Osteocyte (in vitro differentiated cells): ENCODE measurements around the gene A4GNT. TPM values are rescaled to one million over a fixed set of nuclear protein-coding genes. Genes with fewer than 3 reads are reported as not detected.

ENCODE experiments used
- DNase-seq: peaks from one replicate; pipeline ENCODE4 v3.0.0; 2021; ENCODE audit warnings: mixed read lengths; ENCODE audit not compliant: unreplicated experiment; ENCODE audit errors: extremely low spot score
- H3K27ac Mint-ChIP-seq: one replicate; pipeline ENCODE4 v1.8.0; 2021; ENCODE audit warnings: mild to moderate bottlenecking, mixed read lengths; ENCODE audit not compliant: unreplicated experiment
- H3K27me3 Mint-ChIP-seq: one replicate; pipeline ENCODE4 v1.8.0; 2021; ENCODE audit warnings: mixed read lengths; ENCODE audit not compliant: unreplicated experiment
- H3K36me3 Mint-ChIP-seq: one replicate; pipeline ENCODE4 v1.8.0; 2021; ENCODE audit warnings: mixed read lengths; ENCODE audit not compliant: unreplicated experiment
- H3K4me1 Mint-ChIP-seq: one replicate; pipeline ENCODE4 v1.8.0; 2021; ENCODE audit warnings: mixed read lengths; ENCODE audit not compliant: unreplicated experiment
- H3K4me3 Mint-ChIP-seq: one replicate; pipeline ENCODE4 v1.8.0; 2021; ENCODE audit warnings: mild to moderate bottlenecking, moderate library complexity, mixed read lengths; ENCODE audit not compliant: unreplicated experiment
- H3K9me3 Mint-ChIP-seq: one replicate; pipeline ENCODE4 v1.8.0; 2021; ENCODE audit warnings: mixed read lengths; ENCODE audit not compliant: unreplicated experiment
- total RNA-seq: library from RNA; stranded (reverse); gene quantifications from 2 replicates; pipeline ENCODE4 v1.2.1, GENCODE V29; 2021
- TF ChIP-seq, protein P1 (sequence below): fragments of 200-600 bp; sonication (generic); IDR thresholded peaks from 2 replicates; pipeline ENCODE4 v1.5.0; 2021; ENCODE audit warnings: antibody characterized with exemption, mild to moderate bottlenecking, moderate library complexity

Gene A4GNT
- total RNA-seq, 1 donor from 2014 or later = not detected

DNA sequence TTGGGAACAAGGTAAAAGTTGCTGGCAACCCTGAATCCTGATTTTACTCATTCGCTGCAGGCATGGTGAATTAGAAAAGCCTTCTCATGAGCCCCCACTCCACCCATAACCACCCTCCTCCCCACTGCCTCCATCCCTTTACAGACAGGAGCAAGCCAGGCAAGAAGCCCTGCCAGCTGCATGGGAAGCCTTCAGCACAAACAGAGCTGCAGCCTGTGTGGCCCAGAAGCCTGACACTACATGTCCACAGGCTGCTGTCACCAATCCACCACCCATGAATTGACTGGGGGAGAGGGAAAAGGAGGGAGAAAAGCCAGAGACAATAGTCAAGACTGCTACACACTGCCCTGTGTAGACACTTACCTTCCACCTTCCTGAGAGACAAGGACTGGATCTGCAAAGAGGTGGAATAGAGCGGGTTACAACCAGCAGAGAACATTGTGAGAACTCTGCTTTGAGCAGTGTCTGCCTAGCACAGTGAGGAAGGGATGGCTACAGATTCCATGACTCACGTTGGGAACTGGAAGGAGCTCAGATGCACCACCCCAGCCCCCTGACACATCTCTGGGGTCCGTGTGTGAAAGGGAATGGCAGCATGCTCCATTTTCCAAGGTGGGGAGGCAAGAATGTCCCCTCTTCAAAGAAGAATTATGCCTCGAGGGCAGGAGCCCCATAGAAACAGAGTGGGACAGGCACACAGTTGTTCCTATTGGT is 50.7 kb downstream of the A4GNT start:
- peaks cover 51% of the 10 kb centered on the region for H3K4me1 Mint-ChIP-seq
- no peak for DNase-seq

DNA sequence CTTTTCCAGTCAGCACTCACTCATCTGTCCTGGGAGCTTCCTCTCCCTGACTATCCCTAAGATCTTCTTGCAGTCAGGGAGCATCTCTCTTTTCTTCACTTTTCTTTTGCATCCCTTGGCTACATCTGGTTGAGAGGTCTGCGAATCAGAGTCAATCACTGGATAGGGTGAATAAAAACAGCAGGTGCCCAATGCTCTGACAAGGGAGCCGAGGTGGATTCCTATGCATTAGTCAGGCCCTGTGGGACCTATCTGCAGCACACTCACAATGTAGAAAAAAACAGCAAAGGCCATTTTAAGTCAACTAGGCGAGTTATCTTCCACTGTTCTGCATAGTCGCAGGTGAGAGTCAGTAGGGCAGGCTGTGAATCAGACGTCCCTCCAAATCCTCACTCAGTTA is 52.3 kb downstream of the A4GNT start:
- Mint-ChIP-seq H3K4me1 (peaks cover 51% of the 10 kb centered on the region), H3K27me3 (no peaks in the 10 kb centered on the region), H3K36me3 (peaks cover 38% of the 10 kb centered on the region), H3K9me3 (no peaks in the 10 kb centered on the region), H3K4me3 (no peak overlapping the region), H3K27ac (peak overlapping the region; percentile 27)
- TF ChIP-seq, protein P1, sequence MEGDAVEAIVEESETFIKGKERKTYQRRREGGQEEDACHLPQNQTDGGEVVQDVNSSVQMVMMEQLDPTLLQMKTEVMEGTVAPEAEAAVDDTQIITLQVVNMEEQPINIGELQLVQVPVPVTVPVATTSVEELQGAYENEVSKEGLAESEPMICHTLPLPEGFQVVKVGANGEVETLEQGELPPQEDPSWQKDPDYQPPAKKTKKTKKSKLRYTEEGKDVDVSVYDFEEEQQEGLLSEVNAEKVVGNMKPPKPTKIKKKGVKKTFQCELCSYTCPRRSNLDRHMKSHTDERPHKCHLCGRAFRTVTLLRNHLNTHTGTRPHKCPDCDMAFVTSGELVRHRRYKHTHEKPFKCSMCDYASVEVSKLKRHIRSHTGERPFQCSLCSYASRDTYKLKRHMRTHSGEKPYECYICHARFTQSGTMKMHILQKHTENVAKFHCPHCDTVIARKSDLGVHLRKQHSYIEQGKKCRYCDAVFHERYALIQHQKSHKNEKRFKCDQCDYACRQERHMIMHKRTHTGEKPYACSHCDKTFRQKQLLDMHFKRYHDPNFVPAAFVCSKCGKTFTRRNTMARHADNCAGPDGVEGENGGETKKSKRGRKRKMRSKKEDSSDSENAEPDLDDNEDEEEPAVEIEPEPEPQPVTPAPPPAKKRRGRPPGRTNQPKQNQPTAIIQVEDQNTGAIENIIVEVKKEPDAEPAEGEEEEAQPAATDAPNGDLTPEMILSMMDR = no peak
- DNase-seq = no peak

More for the DNA sequence above, 50.7 kb downstream of the A4GNT start:
- Mint-ChIP-seq H3K9me3 (no peaks in the 10 kb centered on the region), H3K4me3 (peak overlapping the region; percentile 61), H3K36me3 (peaks cover 29% of the 10 kb centered on the region), H3K27me3 (no peaks in the 10 kb centered on the region), H3K27ac (peak overlapping the region; percentile 85)
- TF ChIP-seq, protein P1 = no peak

DNA sequence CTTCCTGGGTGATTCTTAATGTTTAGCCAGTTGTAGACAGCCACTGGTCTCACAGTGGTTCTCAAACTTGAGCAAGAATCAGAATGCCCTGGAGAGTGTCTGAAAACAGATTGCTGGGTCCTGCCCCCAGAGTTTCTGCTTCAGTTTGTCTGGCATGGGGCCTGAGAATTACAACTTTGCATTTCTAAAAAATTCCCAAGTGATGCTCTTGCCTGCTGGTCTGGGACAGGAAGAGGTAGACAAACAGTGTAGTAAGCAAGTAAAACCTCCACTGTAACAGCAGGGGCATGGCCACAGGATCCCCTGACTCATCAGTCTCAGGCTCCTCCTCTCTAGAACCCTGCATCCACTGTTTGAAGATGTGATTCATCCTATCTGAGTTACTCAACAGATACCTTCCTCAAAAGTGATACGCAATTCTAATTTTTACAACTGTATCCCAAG is 53.3 kb downstream of the A4GNT start:
- peaks cover 51% of the 10 kb centered on the region for H3K4me1 Mint-ChIP-seq
- no peaks in the 10 kb centered on the region for H3K9me3 Mint-ChIP-seq
- H3K27ac Mint-ChIP-seq = peak overlapping the region; percentile 82
- TF ChIP-seq, protein P1 = no peak
- no peak for DNase-seq
- H3K36me3 Mint-ChIP-seq = peaks cover 34% of the 10 kb centered on the region
- H3K27me3 Mint-ChIP-seq = no peaks in the 10 kb centered on the region
- no peak overlapping the region for H3K4me3 Mint-ChIP-seq

DNA sequence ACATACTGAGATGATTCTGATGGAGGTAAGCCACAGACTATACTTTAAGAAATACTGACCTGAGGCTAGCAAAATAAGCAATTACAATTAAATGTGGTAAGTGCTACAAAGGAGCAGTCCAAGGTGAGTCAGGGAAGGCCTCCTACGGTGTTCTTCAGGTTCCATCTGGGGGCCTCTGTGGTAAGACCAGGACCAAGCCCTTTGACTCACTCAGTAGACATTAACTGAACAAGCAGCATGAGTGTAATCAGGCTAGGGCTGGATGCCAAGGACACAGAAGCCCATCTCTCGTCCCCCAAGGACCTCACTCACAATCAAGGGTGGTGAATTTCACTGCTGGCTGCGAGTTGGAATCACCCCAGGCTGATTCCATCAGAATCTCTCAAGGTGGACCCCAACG is 54.1 kb downstream of the A4GNT start:
- peaks cover 41% of the 10 kb centered on the region for H3K36me3 Mint-ChIP-seq
- peaks cover 49% of the 10 kb centered on the region for H3K4me1 Mint-ChIP-seq
- H3K27me3 Mint-ChIP-seq = no peaks in the 10 kb centered on the region
- H3K4me3 Mint-ChIP-seq = no peak overlapping the region
- TF ChIP-seq, protein P1 = no peak
- H3K9me3 Mint-ChIP-seq = no peaks in the 10 kb centered on the region
- no peak overlapping the region for H3K27ac Mint-ChIP-seq
- DNase-seq = no peak

Other genes with a start within 250 kb of the A4GNT start
- gene CLDN18, start 122.2 kb downstream of the A4GNT start, total RNA-seq = not detected in 2 replicates
- 21.9 and 23.4 TPM in 2 replicates for gene DZIP1L, start 16.8 kb downstream of the A4GNT start, total RNA-seq
- 17.1 and 18.3 TPM in 2 replicates for gene DBR1, start 42.5 kb upstream of the A4GNT start, total RNA-seq
- 38.3 and 46.5 TPM in 2 replicates for gene ARMC8, start 54.9 kb upstream of the A4GNT start, total RNA-seq
- not detected in 2 replicates for gene NME9, start 197.5 kb upstream of the A4GNT start, total RNA-seq
- gene MRAS, start 216.2 kb upstream of the A4GNT start, total RNA-seq = 25.5 and 29.7 TPM in 2 replicates